Endothelial cell of umbilical vein (primary cell): ENCODE data around the gene SNX25. TPM values are rescaled to one million over a fixed set of nuclear protein-coding genes. Genes with fewer than 3 reads are reported as not detected.

Experiments
- BruUV-seq: library from RNA; stranded (reverse); fragments of 400-500 nt; replicated peaks from 2 replicates; lab custom pipeline; 2021; lab: Mats Ljungman, UMichigan
- CTCF ChIA-PET: fragments of 300-600, 350-600 bp; sonication (Branson Sonifier 250); formaldehyde crosslinking; loops from one replicate; lab custom pipeline; 2021; ENCODE audit warnings: antibody characterized with exemption, inconsistent platforms; lab: Charles Lee
- POLR2A ChIA-PET: fragments of 300-600, 350-600 bp; sonication (Branson Sonifier 250); formaldehyde crosslinking; loops from one replicate; lab custom pipeline; 2021; ENCODE audit warnings: antibody characterized with exemption, inconsistent platforms; lab: Charles Lee
- DNase-seq: peaks from one replicate; pipeline ENCODE4 v3.0.0-alpha.2; 2011; ENCODE audit warnings: low read depth, low spot score
- FAIRE-seq: peaks from 2 replicates; lab custom pipeline; 2011; peaks lifted over from hg19 to GRCh38; lab: Jason Lieb, UNC
- H2AFZ ChIP-seq: 2 replicates; pipeline ENCODE4 v1.6.0; 2012; ENCODE audit warnings: low read depth, low read length, control low read depth, inconsistent platforms
- H3K27ac ChIP-seq: 2 replicates; pipeline ENCODE4 v1.5.1; 2011; ENCODE audit warnings: low read depth, mild to moderate bottlenecking, control low read depth, low read length, moderate library complexity; ENCODE audit not compliant: insufficient read depth
- H3K27me3 ChIP-seq, 2 experiments: 2 replicates each; pipeline versions ENCODE4 v1.6.0 to v1.6.1; 2011; ENCODE audit warnings: low read length in 2 of 2, mixed read lengths in 1 of 2; ENCODE audit not compliant: control insufficient read depth in 2 of 2, insufficient read depth in 2 of 2
- H3K36me3 ChIP-seq, 2 experiments: 2 replicates in 1 of 2; 3 replicates in 1 of 2; pipeline ENCODE4 v1.5.1; 2011; ENCODE audit warnings: low read length in 2 of 2, mild to moderate bottlenecking in 1 of 2, moderate library complexity in 1 of 2; ENCODE audit not compliant: control insufficient read depth in 2 of 2, insufficient read depth in 2 of 2; ENCODE audit errors: extremely low read depth in 1 of 2
- H3K4me1 ChIP-seq: 3 replicates; pipeline ENCODE4 v1.5.1; 2011; ENCODE audit warnings: mild to moderate bottlenecking, low read length; ENCODE audit not compliant: control insufficient read depth, insufficient read depth; ENCODE audit errors: extremely low read depth
- H3K4me2 ChIP-seq: 2 replicates; pipeline ENCODE4 v1.6.1; 2011; ENCODE audit warnings: low read length, control low read depth, mixed read lengths; ENCODE audit not compliant: insufficient read depth
- H3K4me3 ChIP-seq, 3 experiments: fragments of 200-600 bp in 1 of 3; sonication (generic), shearing (Covaris generic) in 1 of 3; replicated peaks in 1 of 3; 2 replicates each; pipeline ENCODE4 v1.5.1; 2011 to 2016; ENCODE audit warnings: control low read depth in 3 of 3, low read length in 3 of 3, mild to moderate bottlenecking in 2 of 3, inconsistent platforms in 1 of 3, low read depth in 1 of 3, moderate library complexity in 1 of 3; ENCODE audit not compliant: insufficient read depth in 1 of 3
- H3K79me2 ChIP-seq: 2 replicates; pipeline ENCODE4 v1.6.0; 2012; ENCODE audit warnings: low read length, inconsistent platforms; ENCODE audit not compliant: control insufficient read depth, insufficient read depth
- H3K9ac ChIP-seq: replicated peaks from 2 replicates; pipeline ENCODE3; 2011; ENCODE audit warnings: low read length, control low read depth; ENCODE audit not compliant: insufficient read depth; ENCODE audit errors: extremely low read depth
- H3K9me1 ChIP-seq: replicated peaks from 3 replicates; pipeline ENCODE4 v1.6.0; 2011; ENCODE audit warnings: mild to moderate bottlenecking, low read length; ENCODE audit not compliant: control insufficient read depth, insufficient read depth; ENCODE audit errors: extremely low read depth
- H3K9me3 ChIP-seq: replicated peaks from 2 replicates; pipeline ENCODE4 v1.5.1; 2012; ENCODE audit warnings: low read length, inconsistent platforms; ENCODE audit not compliant: control insufficient read depth, insufficient read depth
- H4K20me1 ChIP-seq: replicated peaks from 2 replicates; pipeline ENCODE3; 2011; ENCODE audit warnings: mild to moderate bottlenecking, low read length; ENCODE audit not compliant: control insufficient read depth, insufficient read depth; ENCODE audit errors: extremely low read depth
- EZH2 ChIP-seq: IDR thresholded peaks from 2 replicates; pipeline ENCODE4 v1.6.1; 2012; ENCODE audit warnings: borderline replicate concordance, low read depth, mild to moderate bottlenecking, moderate library complexity, low read length, inconsistent platforms; ENCODE audit not compliant: severe bottlenecking
- FOS ChIP-seq: IDR thresholded peaks from 2 replicates; pipeline ENCODE4 v1.6.1; 2011; ENCODE audit warnings: mild to moderate bottlenecking, low read length, moderate library complexity, borderline replicate concordance; ENCODE audit not compliant: insufficient read depth
- GATA2 ChIP-seq: IDR thresholded peaks from 2 replicates; pipeline ENCODE4 v1.7.0; 2011; ENCODE audit warnings: low read depth, mild to moderate bottlenecking, moderate library complexity, mixed read lengths, low read length; ENCODE audit not compliant: insufficient read length, insufficient read depth
- JUN ChIP-seq: IDR thresholded peaks from 2 replicates; pipeline ENCODE4 v1.6.1; 2011; ENCODE audit warnings: borderline replicate concordance, low read depth; ENCODE audit not compliant: insufficient read length, insufficient read depth
- MYC ChIP-seq: IDR thresholded peaks from one replicate; pipeline ENCODE4 v1.6.1; 2011; ENCODE audit warnings: mild to moderate bottlenecking, low read depth, low read length
- POLR2A ChIP-seq: IDR thresholded peaks from 2 replicates; pipeline ENCODE4 v1.6.1; 2012; ENCODE audit warnings: low read depth, mild to moderate bottlenecking, control low read depth, low read length
- POLR2AphosphoS5 ChIP-seq: IDR thresholded peaks from 2 replicates; pipeline ENCODE4 v1.6.1; 2012; ENCODE audit warnings: low read depth, mild to moderate bottlenecking, control low read depth, low read length, moderate library complexity; ENCODE audit not compliant: insufficient read depth
- dilution Hi-C: fragments of 300-500 bp; cut with MboI; formaldehyde crosslinking; loops from one replicate; pipeline ENCODE4 v1.15.0; 2019; ENCODE audit warnings: low sequenced_read_pairs; ENCODE audit not compliant: extremely low pct_ligation_motif_present
- intact Hi-C: fragments of 100-400 bp; cut with micrococcal nuclease; formaldehyde crosslinking; loops from one replicate; pipeline ENCODE4 v1.10.0; 2022
- polyA plus RNA-seq, 4 experiments: library from polyadenylated mRNA; depleted of rRNA in 3 of 4; stranded (reverse) in 3 of 4; unstranded in 1 of 4; fragments of >200 nt; gene quantifications; 2 replicates each; pipeline versions ENCODE4 v1.2.1 to v1.2.3, GENCODE V29; 2011 to 2012; ENCODE audit warnings: missing spikeins in 1 of 4
- total RNA-seq: library from RNA; stranded (reverse); gene quantifications from 2 replicates; pipeline ENCODE4 v1.2.3, GENCODE V29; 2021
- TF ChIP-seq, protein P1 (sequence below): IDR thresholded peaks from 2 replicates; pipeline ENCODE4 v1.6.1; 2011; ENCODE audit not compliant: insufficient read depth, insufficient read length
- TF ChIP-seq, protein P2 (sequence below), 2 donors: IDR thresholded peaks; 1 replicate in 1 of 2; 2 replicates in 1 of 2; pipeline ENCODE4 v1.5.1; 2011; ENCODE audit warnings: low read length in 2 of 2, mild to moderate bottlenecking in 2 of 2, moderate library complexity in 2 of 2, control low read depth in 1 of 2, inconsistent platforms in 1 of 2, low read depth in 1 of 2; ENCODE audit not compliant: insufficient read depth in 1 of 2; ENCODE audit errors: extremely low read depth in 1 of 2

Gene SNX25
- total and polyA plus RNA-seq, 2 donors (not counting 3 experiments of a cell fraction or from before 2014, with no cell fraction given), result 6.6 to 16.1 TPM

- Histone ChIP-seq H2AFZ (no peak overlapping the region), H3K4me1 (peaks cover 23% of the 10 kb centered on the region), H3K4me3 (peak overlapping the region in 1 of 3 experiments; percentile 61), H3K9me3 (no peaks in the 10 kb centered on the region), H3K9ac (peak overlapping the region; percentile 63), H3K9me1 (no peaks in the 10 kb centered on the region), H3K27ac (peak overlapping the region; percentile 59), H3K36me3 (no peaks in the 10 kb centered on the region), H3K79me2 (no peaks in the 10 kb centered on the region), H4K20me1 (no peaks in the 10 kb centered on the region), H3K27me3 (no peaks in the 10 kb centered on the region), H3K4me2 (peak overlapping the region; percentile 87)
- FAIRE-seq, result no peak
- TF ChIP-seq JUN (no peak), POLR2AphosphoS5 (no peak), MYC (no peak), POLR2A (no peak)
- no TSS peak for BruUV-seq
- ChIA-PET CTCF (interaction anchor here (1.0 to 3.2 kb wide), 10 partner anchors 8 to 214 kb away, joined by 3 to 21 read pairs (median 5); partner anchors contain the start of genes ANKRD37, LRP2BP and SNX25), POLR2A (interaction anchor here (1.4 kb wide), 1 partner anchor 12 kb away, joined by 5 read pairs; the partner anchor contains the start of genes ANKRD37 and LRP2BP)
- no peak for DNase-seq
- dilution Hi-C loops, result loop anchor here (25.0 kb wide), 1 partner anchor 97 kb away; no protein-coding TSS in a partner anchor
- intact Hi-C loops, result loop anchor here (1.0 kb wide), 1 partner anchor 39 kb away; no protein-coding TSS in a partner anchor
These were observed 174.7 kb downstream of the SNX25 start for GRCh38 chr4:185384061-185384460.

DNA sequence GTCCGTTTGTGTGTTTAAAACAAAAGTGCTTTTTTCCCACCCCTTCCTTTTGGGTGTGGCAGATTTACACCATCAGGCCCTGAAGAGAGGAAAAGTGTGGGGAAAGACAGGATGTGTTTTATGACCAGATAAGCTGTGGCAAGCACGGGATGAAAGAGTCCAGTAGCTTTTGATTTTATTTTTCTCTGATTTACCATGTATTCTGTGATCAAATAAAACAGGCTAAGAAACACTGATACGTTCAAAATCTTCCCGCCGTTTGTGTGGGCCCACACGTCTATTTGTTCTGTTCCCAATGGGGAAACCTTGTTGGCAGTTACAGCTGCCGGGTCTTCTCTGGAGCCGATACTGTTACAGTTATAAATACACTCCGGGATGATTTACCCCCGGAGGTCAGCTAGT, 175.5 kb downstream of the SNX25 start:
- Histone ChIP-seq H3K9me3 (no peaks in the 10 kb centered on the region), H3K4me1 (peaks cover 23% of the 10 kb centered on the region), H3K4me2 (peak overlapping the region; percentile 87), H3K9me1 (no peaks in the 10 kb centered on the region), H3K9ac (peak overlapping the region; percentile 62), H3K27me3 (no peaks in the 10 kb centered on the region), H3K36me3 (no peaks in the 10 kb centered on the region), H4K20me1 (no peaks in the 10 kb centered on the region), H3K79me2 (no peaks in the 10 kb centered on the region), H3K27ac (peak overlapping the region; percentile 88), H3K4me3 (peak overlapping the region in 1 of 3 experiments; percentile 32), H2AFZ (peak overlapping the region; percentile 66)
- DNase-seq (peak; percentile 94), FAIRE-seq (peak; percentile 95)
- dilution Hi-C loops (loop anchor here (25.0 kb wide), 1 partner anchor 98 kb away; no protein-coding TSS in a partner anchor), intact Hi-C loops (loop anchor here (1.0 kb wide), 4 partner anchors 10 to 40 kb away; partner anchors contain the start of genes LRP2BP and UFSP2)
- no TSS peak for BruUV-seq
- TF ChIP-seq, protein P1, sequence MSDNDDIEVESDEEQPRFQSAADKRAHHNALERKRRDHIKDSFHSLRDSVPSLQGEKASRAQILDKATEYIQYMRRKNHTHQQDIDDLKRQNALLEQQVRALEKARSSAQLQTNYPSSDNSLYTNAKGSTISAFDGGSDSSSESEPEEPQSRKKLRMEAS, result no peak
- TF ChIP-seq MYC, result no peak
- TF ChIP-seq JUN, result no peak
- TF ChIP-seq EZH2, result no peak
- no peak for TF ChIP-seq FOS
- peak; percentile 29 for TF ChIP-seq POLR2AphosphoS5
- TF ChIP-seq, protein P2, sequence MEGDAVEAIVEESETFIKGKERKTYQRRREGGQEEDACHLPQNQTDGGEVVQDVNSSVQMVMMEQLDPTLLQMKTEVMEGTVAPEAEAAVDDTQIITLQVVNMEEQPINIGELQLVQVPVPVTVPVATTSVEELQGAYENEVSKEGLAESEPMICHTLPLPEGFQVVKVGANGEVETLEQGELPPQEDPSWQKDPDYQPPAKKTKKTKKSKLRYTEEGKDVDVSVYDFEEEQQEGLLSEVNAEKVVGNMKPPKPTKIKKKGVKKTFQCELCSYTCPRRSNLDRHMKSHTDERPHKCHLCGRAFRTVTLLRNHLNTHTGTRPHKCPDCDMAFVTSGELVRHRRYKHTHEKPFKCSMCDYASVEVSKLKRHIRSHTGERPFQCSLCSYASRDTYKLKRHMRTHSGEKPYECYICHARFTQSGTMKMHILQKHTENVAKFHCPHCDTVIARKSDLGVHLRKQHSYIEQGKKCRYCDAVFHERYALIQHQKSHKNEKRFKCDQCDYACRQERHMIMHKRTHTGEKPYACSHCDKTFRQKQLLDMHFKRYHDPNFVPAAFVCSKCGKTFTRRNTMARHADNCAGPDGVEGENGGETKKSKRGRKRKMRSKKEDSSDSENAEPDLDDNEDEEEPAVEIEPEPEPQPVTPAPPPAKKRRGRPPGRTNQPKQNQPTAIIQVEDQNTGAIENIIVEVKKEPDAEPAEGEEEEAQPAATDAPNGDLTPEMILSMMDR (IDR thresholded peaks at IDR 0.05; ENCODE audit: extremely low read depth in 1 of 2, insufficient read depth in 1 of 2, low read depth in 1 of 2, low read length in 2 of 2), result no peak
- TF ChIP-seq GATA2, result peak; percentile 78
- TF ChIP-seq POLR2A, result no peak
- ChIA-PET CTCF (interaction anchor here (0.7 to 3.2 kb wide), 12 partner anchors 9 to 213 kb away, joined by 3 to 21 read pairs (median 5); partner anchors contain the start of genes ANKRD37, LRP2BP and SNX25), POLR2A (interaction anchor here (0.7 to 1.4 kb wide), 2 partner anchors 11 to 349 kb away, joined by 3 to 5 read pairs; partner anchors contain the start of genes ANKRD37 and LRP2BP)
